IPS DF 19.7 (cell line): ENCODE measurements around the gene ZNF532.

Experiments
- DNase-seq: peaks from one replicate; pipeline ENCODE4 v3.0.0-alpha.2; 2013; ENCODE audit warnings: low read depth, low spot score

ZNF532 gene

GRCh38 chr18:58943896-58944295 is 79.2 kb downstream of the ZNF532 start:
- no peak for DNase-seq

GRCh38 chr18:58947136-58947732 is 82.6 kb downstream of the ZNF532 start:
- DNase-seq, result no peak

GRCh38 chr18:58949031-58949430 is 84.4 kb downstream of the ZNF532 start:
- no peak for DNase-seq

- DNase-seq, result no peak
Measured at GRCh38 chr18:58951986-58952702, 87.5 kb downstream of the ZNF532 start.

- DNase-seq, result no peak
Measured at GRCh38 chr18:58952858-58953257, 88.2 kb downstream of the ZNF532 start.

GRCh38 chr18:58953627-58954026 is 89.0 kb downstream of the ZNF532 start:
- no peak for DNase-seq

GRCh38 chr18:58955001-58955400 is 90.3 kb downstream of the ZNF532 start:
- DNase-seq, result no peak

- no peak for DNase-seq
Measured at GRCh38 chr18:58955738-58956137, 91.1 kb downstream of the ZNF532 start.

GRCh38 chr18:58958628-58959027 is 94.0 kb downstream of the ZNF532 start:
- DNase-seq, result no peak

- no peak for DNase-seq
Measured at GRCh38 chr18:58960508-58960907, 95.8 kb downstream of the ZNF532 start.

GRCh38 chr18:58960946-58961722 is 96.5 kb downstream of the ZNF532 start:
- DNase-seq, result no peak

GRCh38 chr18:58962336-58962735 is 97.7 kb downstream of the ZNF532 start:
- no peak for DNase-seq

GRCh38 chr18:58965291-58966004 is 100.8 kb downstream of the ZNF532 start:
- DNase-seq, result no peak

GRCh38 chr18:58966005-58966677 is 101.5 kb downstream of the ZNF532 start:
- DNase-seq, result no peak

GRCh38 chr18:58966704-58967103 is 102.0 kb downstream of the ZNF532 start:
- DNase-seq, result no peak

GRCh38 chr18:58967751-58968254 is 103.1 kb downstream of the ZNF532 start:
- no peak for DNase-seq

- DNase-seq, result no peak
Measured at GRCh38 chr18:58970943-58971790, 106.5 kb downstream of the ZNF532 start.

GRCh38 chr18:58975296-58975695 is 110.6 kb downstream of the ZNF532 start:
- DNase-seq, result no peak

GRCh38 chr18:58975781-58976180 is 111.1 kb downstream of the ZNF532 start:
- DNase-seq, result no peak

GRCh38 chr18:58977223-58977622 is 112.5 kb downstream of the ZNF532 start:
- no peak for DNase-seq
